GM12875 (cell line): ENCODE measurements around the gene TRPM7.

ENCODE experiments used
- H3K4me3 ChIP-seq: one replicate; pipeline ENCODE4 v1.5.1; 2011; ENCODE audit warnings: low read depth, low read length, control low read depth
- TF ChIP-seq, protein P1 (sequence below): IDR thresholded peaks from 2 replicates; pipeline ENCODE4 v1.5.1; 2011; ENCODE audit warnings: low read depth, mild to moderate bottlenecking, control low read depth, inconsistent platforms, low read length, moderate library complexity, borderline replicate concordance; ENCODE audit not compliant: insufficient read depth

Gene TRPM7

DNA sequence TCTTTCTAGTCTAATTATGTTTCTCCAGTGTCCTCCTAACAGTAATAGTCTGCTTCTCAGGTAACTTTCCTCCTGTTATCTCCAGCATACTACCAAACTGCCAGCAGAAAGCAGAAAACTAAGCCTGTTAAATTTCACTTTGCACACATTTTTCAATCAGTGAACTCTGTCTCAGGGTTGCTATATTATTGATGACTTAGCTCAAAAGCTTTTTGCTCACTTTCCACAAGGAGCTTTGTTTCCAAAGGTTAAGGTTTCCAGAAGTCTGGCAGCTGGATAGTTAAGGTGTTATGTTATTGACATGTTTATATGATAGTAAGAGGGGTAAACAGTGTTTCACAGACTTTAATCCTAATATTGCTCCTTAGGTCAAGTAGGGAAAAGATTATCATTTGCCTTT is 5.1 kb downstream of the TRPM7 start:
- TF ChIP-seq, protein P1, sequence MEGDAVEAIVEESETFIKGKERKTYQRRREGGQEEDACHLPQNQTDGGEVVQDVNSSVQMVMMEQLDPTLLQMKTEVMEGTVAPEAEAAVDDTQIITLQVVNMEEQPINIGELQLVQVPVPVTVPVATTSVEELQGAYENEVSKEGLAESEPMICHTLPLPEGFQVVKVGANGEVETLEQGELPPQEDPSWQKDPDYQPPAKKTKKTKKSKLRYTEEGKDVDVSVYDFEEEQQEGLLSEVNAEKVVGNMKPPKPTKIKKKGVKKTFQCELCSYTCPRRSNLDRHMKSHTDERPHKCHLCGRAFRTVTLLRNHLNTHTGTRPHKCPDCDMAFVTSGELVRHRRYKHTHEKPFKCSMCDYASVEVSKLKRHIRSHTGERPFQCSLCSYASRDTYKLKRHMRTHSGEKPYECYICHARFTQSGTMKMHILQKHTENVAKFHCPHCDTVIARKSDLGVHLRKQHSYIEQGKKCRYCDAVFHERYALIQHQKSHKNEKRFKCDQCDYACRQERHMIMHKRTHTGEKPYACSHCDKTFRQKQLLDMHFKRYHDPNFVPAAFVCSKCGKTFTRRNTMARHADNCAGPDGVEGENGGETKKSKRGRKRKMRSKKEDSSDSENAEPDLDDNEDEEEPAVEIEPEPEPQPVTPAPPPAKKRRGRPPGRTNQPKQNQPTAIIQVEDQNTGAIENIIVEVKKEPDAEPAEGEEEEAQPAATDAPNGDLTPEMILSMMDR, result no peak

DNA sequence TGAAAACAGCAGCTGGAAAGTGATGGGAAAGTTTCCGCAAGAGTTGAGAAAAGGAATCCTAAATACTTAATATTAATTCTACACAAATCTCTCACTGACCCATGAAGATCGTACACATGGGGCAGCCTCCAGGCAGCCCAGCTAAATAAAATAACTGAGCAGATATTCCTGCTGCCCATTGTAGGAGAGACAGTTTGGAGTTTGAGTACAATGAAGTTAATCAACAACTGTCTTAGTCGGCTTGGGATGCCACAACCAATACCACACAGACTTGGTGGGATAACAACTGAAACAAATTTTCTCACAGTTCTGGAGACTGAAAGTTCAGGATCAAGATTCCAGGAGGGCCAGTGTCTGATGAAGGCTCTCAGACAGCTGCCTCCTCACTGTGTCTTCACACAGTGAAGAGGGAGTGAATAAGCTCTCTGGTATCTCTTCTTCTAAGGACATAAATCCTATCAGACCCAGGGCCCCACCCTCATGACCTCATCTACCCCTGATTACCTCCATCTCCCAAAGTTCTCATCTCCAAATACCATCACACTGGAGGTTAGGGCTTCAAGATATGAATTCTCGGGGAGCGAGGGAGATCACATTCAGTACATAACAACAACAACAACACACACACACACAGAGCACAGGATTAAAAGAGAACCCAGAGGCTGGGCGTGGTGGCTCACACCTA is 9.7 kb downstream of the TRPM7 start:
- TF ChIP-seq, protein P1, result no peak
- H3K4me3 ChIP-seq, result no peak overlapping the region

More for the DNA sequence above, 5.1 kb downstream of the TRPM7 start:
- H3K4me3 ChIP-seq, result no peak overlapping the region

DNA sequence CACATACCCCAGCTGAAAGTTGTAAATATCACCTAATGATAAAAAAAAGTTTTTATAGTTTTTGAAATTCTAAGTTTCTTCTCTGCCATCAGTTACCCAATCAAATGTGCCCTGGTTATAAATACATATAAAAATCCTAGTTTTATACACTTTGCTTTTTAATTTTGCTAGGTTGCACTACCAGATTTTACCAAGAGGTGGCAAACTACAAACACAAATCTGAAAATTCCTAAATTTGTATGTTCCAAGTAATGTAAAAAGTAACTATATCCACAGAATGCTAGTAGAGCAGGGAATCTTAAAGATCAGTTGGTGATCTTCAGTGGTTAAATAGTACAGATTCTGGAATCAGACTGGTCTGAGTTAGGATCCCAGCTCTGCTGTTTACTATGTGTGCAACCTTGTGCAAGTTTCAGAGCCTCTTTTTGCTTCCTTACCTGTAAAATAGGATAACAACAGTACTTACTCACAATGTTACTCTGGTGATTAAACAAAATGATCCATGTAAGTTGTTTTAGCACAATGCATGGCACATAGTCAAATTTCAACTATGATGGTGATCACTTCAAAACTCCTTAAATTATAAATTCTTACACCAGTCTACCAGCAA is 11.0 kb downstream of the TRPM7 start:
- H3K4me3 ChIP-seq, result no peak overlapping the region
- TF ChIP-seq, protein P1, result peak; percentile 19; the same call in 1 of the 2 replicates

DNA sequence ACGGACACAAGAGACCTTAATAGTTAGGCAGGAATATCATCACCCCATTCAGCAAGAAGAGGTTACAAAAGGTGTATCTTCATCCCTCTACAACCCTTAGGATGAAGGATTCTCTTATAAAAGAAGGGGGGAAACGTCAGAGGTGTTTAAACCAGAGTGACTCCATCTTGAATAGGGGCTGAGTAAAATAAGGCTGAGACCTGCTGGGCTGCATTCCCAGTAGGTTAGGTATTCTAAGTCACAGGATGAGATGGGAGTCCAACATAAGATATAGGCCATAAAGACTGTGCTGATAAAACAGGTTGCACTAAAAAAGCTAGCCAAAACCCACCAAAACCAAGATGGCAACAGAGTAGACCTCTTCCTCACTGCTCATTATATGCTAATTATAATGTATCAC is 16.5 kb downstream of the TRPM7 start:
- no peak overlapping the region for H3K4me3 ChIP-seq
- TF ChIP-seq, protein P1, result no peak

DNA sequence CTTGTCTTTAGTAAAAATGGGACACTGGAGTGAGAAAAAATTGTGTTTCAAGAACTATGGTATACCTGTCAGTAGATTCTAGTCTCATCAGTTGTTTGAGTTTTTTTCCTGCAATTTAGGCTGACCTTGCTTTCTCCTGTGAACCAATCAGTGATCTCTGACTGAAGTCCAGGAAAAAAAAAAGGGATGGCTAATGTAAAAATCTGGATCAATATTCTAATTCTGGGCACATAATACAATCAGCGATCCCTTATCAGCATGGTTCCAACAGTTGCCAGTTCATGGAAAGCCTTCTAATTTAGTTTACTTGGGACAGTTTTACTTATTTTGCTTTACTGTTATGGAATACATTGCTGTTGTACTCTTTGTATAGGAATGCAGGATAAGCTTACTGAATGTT is 17.0 kb downstream of the TRPM7 start:
- TF ChIP-seq, protein P1, result no peak
- no peak overlapping the region for H3K4me3 ChIP-seq

DNA sequence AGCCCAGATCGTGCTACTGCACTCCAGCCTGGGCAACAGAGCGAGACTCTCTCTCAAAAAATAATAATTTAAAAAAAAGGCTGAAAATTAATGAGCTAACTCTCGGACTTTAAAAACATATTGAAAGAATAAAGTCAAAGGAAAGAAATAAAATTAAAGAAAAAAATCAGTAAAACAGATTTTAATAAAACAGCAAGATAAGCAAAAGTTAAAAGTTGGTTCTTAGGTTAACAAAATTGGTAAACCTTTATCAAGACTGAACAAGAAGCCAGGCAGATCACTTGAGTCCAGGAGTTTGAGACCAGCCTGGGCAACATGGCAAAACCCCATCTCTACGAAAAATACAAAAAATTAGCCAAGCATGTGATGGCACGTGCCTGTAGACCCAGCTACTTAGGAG is 20.7 kb downstream of the TRPM7 start:
- TF ChIP-seq, protein P1, result no peak

DNA sequence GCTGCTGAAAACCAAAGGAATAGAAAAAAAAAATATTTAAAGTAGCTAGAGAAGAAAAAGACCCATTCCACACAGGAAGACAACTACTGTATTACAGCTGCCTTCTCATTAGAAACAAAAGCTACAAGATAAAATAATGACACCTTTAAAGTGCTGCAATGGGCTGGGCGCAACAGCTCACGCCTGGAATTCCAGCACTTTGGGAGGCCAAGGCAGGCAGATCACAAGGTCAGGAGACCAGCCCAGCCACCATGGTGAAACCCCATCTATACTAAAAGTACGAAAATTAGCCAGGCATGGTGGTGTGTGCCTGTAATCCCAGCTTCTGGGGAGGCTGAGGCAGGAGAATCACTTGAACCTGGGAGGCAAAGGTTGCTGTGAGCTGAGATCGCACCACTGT is 31.0 kb downstream of the TRPM7 start:
- H3K4me3 ChIP-seq, result no peak overlapping the region
- TF ChIP-seq, protein P1, result no peak

More for the DNA sequence above, 20.7 kb downstream of the TRPM7 start:
- H3K4me3 ChIP-seq, result no peak overlapping the region
